ENCODE results near the gene FSTL5.

DNA sequence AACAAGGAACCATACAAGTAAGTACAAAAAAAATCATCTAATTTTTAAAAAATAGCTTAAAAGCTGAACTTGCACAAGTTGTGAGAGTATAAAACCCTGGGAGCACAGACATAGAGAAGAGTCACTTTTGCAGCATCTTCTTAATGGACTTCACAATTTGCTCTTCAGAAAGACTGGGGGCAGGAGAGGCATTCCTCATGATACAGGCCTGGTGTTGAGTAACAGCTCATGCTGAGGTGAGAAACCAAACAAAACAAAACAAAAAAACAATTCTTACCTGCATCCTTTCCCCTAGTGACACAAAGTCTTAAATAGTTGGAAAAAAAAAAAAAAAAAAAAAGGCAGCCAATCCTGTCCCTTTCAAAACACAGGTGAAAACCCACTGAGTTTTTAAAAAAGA is 562.8 kb downstream of the FSTL5 start:
- TF ChIP-seq FOS (IDR thresholded peaks at IDR 0.05; ENCODE audit: borderline replicate concordance, insufficient read depth, low read length) (no peak), MYC (IDR thresholded peaks at IDR 0.05; ENCODE audit: low read depth, low read length) (no peak), POLR2AphosphoS5 (IDR thresholded peaks at IDR 0.05; ENCODE audit: insufficient read depth, low read depth, low read length) (no peak), POLR2A (IDR thresholded peaks at IDR 0.05; ENCODE audit: low read depth, low read length) (no peak)
- TF ChIP-seq, protein P1, sequence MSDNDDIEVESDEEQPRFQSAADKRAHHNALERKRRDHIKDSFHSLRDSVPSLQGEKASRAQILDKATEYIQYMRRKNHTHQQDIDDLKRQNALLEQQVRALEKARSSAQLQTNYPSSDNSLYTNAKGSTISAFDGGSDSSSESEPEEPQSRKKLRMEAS (IDR thresholded peaks at IDR 0.05; ENCODE audit: insufficient read depth, insufficient read length) = no peak
- TF ChIP-seq, protein P2, sequence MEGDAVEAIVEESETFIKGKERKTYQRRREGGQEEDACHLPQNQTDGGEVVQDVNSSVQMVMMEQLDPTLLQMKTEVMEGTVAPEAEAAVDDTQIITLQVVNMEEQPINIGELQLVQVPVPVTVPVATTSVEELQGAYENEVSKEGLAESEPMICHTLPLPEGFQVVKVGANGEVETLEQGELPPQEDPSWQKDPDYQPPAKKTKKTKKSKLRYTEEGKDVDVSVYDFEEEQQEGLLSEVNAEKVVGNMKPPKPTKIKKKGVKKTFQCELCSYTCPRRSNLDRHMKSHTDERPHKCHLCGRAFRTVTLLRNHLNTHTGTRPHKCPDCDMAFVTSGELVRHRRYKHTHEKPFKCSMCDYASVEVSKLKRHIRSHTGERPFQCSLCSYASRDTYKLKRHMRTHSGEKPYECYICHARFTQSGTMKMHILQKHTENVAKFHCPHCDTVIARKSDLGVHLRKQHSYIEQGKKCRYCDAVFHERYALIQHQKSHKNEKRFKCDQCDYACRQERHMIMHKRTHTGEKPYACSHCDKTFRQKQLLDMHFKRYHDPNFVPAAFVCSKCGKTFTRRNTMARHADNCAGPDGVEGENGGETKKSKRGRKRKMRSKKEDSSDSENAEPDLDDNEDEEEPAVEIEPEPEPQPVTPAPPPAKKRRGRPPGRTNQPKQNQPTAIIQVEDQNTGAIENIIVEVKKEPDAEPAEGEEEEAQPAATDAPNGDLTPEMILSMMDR (IDR thresholded peaks at IDR 0.05; ENCODE audit: extremely low read depth in 1 of 2, insufficient read depth in 1 of 2, low read depth in 1 of 2, low read length in 2 of 2) = no peak

Measured in endothelial cell of umbilical vein (primary cell).